ENCODE data around the gene FRMPD1.

Gene FRMPD1

GRCh38 chr9:37732086-37732741 is 81.5 kb downstream of the FRMPD1 start:
- no peak overlapping the region for H3K4me3 ChIP-seq (ENCODE audit: low read depth, low read length)
- in situ Hi-C loops (cut with HindIII; ENCODE audit: low sequenced_read_pairs) = loop anchor here (10.0 to 25.0 kb wide), 3 partner anchors 63 to 655 kb away; partner anchors contain the start of gene ALDH1B1
- TF ChIP-seq CTCF (IDR thresholded peaks at IDR 0.05; ENCODE audit: low read depth, low read length, missing control alignments) = no peak
- no peak for DNase-seq (ENCODE audit: low read depth)

- DNase-seq (ENCODE audit: low read depth) = no peak
- in situ Hi-C loops (cut with HindIII; ENCODE audit: low sequenced_read_pairs) = loop anchor here (10.0 to 25.0 kb wide), 3 partner anchors 62 to 654 kb away; partner anchors contain the start of gene ALDH1B1
- H3K4me3 ChIP-seq (ENCODE audit: low read depth, low read length) = no peak overlapping the region
- no peak for TF ChIP-seq CTCF (IDR thresholded peaks at IDR 0.05; ENCODE audit: low read depth, low read length, missing control alignments)
Observed at GRCh38 chr9:37732952-37733351, 82.2 kb downstream of the FRMPD1 start.

- no peak for DNase-seq (ENCODE audit: low read depth)
- no peak overlapping the region for H3K4me3 ChIP-seq (ENCODE audit: low read depth, low read length)
- no peak for TF ChIP-seq CTCF (IDR thresholded peaks at IDR 0.05; ENCODE audit: low read depth, low read length, missing control alignments)
- in situ Hi-C loops (cut with HindIII; ENCODE audit: low sequenced_read_pairs) = loop anchor here (10.0 to 25.0 kb wide), 3 partner anchors 56 to 648 kb away; partner anchors contain the start of gene ALDH1B1
Observed at GRCh38 chr9:37739222-37739621, 88.5 kb downstream of the FRMPD1 start.

GRCh38 chr9:37740128-37740527 is 89.4 kb downstream of the FRMPD1 start:
- H3K4me3 ChIP-seq (ENCODE audit: low read depth, low read length) = no peak overlapping the region
- no peak for DNase-seq (ENCODE audit: low read depth)
- TF ChIP-seq CTCF (IDR thresholded peaks at IDR 0.05; ENCODE audit: low read depth, low read length, missing control alignments) = no peak
- in situ Hi-C loops (cut with HindIII; ENCODE audit: low sequenced_read_pairs) = loop anchor here (25.0 kb wide), 2 partner anchors 372 to 647 kb away; partner anchors contain the start of gene ALDH1B1

- in situ Hi-C loops (cut with HindIII; ENCODE audit: low sequenced_read_pairs) = loop anchor here (25.0 kb wide), 2 partner anchors 372 to 647 kb away; partner anchors contain the start of gene ALDH1B1
- no peak overlapping the region for H3K4me3 ChIP-seq (ENCODE audit: low read depth, low read length)
- TF ChIP-seq CTCF (IDR thresholded peaks at IDR 0.05; ENCODE audit: low read depth, low read length, missing control alignments) = no peak
- DNase-seq (ENCODE audit: low read depth) = no peak
Observed at GRCh38 chr9:37740631-37741328, 90.0 kb downstream of the FRMPD1 start.

- in situ Hi-C loops (cut with HindIII; ENCODE audit: low sequenced_read_pairs) = loop anchor here (25.0 kb wide), 2 partner anchors 366 to 641 kb away; partner anchors contain the start of gene ALDH1B1
- no peak overlapping the region for H3K4me3 ChIP-seq (ENCODE audit: low read depth, low read length)
- no peak for TF ChIP-seq CTCF (IDR thresholded peaks at IDR 0.05; ENCODE audit: low read depth, low read length, missing control alignments)
- DNase-seq (ENCODE audit: low read depth) = no peak
Observed at GRCh38 chr9:37745970-37746369, 95.2 kb downstream of the FRMPD1 start.

Measured in astrocyte of the cerebellum (primary cell).